HG03135 (cell line): Measurements from ENCODE around the gene CSMD2.

ENCODE experiments used
- ATAC-seq: cut with Tn5 transposase; IDR thresholded peaks from one replicate; pipeline ENCODE4 v1.9.1; 2021; ENCODE audit warnings: mild to moderate bottlenecking, moderate library complexity; ENCODE audit not compliant: unreplicated experiment

CSMD2 gene

GRCh38 chr1:34156739-34157138 is 8.3 kb downstream of the CSMD2 start:
- no peak for ATAC-seq

GRCh38 chr1:34155860-34156259 is 9.2 kb downstream of the CSMD2 start:
- ATAC-seq: no peak

- ATAC-seq: no peak
These were observed 11.8 kb downstream of the CSMD2 start for GRCh38 chr1:34153246-34153645.

GRCh38 chr1:34149501-34149900 is 15.5 kb downstream of the CSMD2 start:
- ATAC-seq: no peak

GRCh38 chr1:34147301-34147700 is 17.7 kb downstream of the CSMD2 start:
- ATAC-seq: no peak

- ATAC-seq: no peak
These were observed 20.3 kb downstream of the CSMD2 start for GRCh38 chr1:34144766-34145165.

GRCh38 chr1:34143975-34144374 is 21.1 kb downstream of the CSMD2 start:
- ATAC-seq: no peak

- no peak for ATAC-seq
These were observed 24.9 kb downstream of the CSMD2 start for GRCh38 chr1:34140011-34140676.

GRCh38 chr1:34137411-34137810 is 27.6 kb downstream of the CSMD2 start:
- ATAC-seq: no peak

GRCh38 chr1:34132161-34132420 is 32.9 kb downstream of the CSMD2 start:
- ATAC-seq: no peak

- no peak for ATAC-seq
These were observed 33.5 kb downstream of the CSMD2 start for GRCh38 chr1:34131396-34132160.

- no peak for ATAC-seq
These were observed 34.7 kb downstream of the CSMD2 start for GRCh38 chr1:34130306-34130705.

GRCh38 chr1:34129630-34130029 is 35.4 kb downstream of the CSMD2 start:
- no peak for ATAC-seq

GRCh38 chr1:34128186-34128889 is 36.7 kb downstream of the CSMD2 start:
- ATAC-seq: no peak

- ATAC-seq: no peak
These were observed 37.7 kb downstream of the CSMD2 start for GRCh38 chr1:34127006-34128000.

- no peak for ATAC-seq
These were observed 38.5 kb downstream of the CSMD2 start for GRCh38 chr1:34126486-34126885.

- ATAC-seq: no peak
These were observed 39.2 kb downstream of the CSMD2 start for GRCh38 chr1:34125721-34126380.

- no peak for ATAC-seq
These were observed 42.7 kb downstream of the CSMD2 start for GRCh38 chr1:34122080-34122932.

GRCh38 chr1:34115233-34115632 is 49.8 kb downstream of the CSMD2 start:
- no peak for ATAC-seq

- no peak for ATAC-seq
These were observed 51.1 kb downstream of the CSMD2 start for GRCh38 chr1:34113887-34114286.
